Measurements from ENCODE around the gene LAYN.

DNA sequence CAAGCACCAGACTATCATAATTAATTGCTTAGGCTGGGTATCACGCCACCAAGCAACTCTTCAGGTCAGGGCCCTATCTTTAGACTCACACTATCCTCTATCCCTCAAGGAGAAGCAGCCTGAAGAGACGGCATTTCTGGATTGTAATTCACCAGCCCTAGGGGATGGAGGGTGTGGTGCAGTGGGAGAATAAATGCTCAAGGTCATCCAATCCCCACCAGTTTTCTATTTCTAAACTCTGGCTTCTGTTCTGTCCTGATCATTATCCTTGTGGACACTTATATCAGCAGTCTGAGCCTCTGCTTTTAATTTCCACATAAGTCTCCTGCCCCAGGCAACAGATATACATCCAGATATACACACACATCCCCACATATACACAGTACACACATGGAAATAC lies 48.6 kb downstream of the LAYN start:
- TF ChIP-seq, protein P1, sequence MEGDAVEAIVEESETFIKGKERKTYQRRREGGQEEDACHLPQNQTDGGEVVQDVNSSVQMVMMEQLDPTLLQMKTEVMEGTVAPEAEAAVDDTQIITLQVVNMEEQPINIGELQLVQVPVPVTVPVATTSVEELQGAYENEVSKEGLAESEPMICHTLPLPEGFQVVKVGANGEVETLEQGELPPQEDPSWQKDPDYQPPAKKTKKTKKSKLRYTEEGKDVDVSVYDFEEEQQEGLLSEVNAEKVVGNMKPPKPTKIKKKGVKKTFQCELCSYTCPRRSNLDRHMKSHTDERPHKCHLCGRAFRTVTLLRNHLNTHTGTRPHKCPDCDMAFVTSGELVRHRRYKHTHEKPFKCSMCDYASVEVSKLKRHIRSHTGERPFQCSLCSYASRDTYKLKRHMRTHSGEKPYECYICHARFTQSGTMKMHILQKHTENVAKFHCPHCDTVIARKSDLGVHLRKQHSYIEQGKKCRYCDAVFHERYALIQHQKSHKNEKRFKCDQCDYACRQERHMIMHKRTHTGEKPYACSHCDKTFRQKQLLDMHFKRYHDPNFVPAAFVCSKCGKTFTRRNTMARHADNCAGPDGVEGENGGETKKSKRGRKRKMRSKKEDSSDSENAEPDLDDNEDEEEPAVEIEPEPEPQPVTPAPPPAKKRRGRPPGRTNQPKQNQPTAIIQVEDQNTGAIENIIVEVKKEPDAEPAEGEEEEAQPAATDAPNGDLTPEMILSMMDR (IDR thresholded peaks at IDR 0.05; ENCODE audit: poor library complexity): no peak
- no peak for TF ChIP-seq EZH2 (IDR thresholded peaks at IDR 0.05; ENCODE audit: borderline replicate concordance)
